HG03457 (cell line): Measurements from ENCODE around the gene MADD.
A peak's percentile ranks its signal among the peaks of the same experiment; 100 is the strongest.

Source experiments
- ATAC-seq: cut with Tn5 transposase; IDR thresholded peaks from one replicate; pipeline ENCODE4 v1.9.1; 2021; ENCODE audit warnings: moderate number of reproducible peaks; ENCODE audit not compliant: unreplicated experiment

MADD gene

DNA sequence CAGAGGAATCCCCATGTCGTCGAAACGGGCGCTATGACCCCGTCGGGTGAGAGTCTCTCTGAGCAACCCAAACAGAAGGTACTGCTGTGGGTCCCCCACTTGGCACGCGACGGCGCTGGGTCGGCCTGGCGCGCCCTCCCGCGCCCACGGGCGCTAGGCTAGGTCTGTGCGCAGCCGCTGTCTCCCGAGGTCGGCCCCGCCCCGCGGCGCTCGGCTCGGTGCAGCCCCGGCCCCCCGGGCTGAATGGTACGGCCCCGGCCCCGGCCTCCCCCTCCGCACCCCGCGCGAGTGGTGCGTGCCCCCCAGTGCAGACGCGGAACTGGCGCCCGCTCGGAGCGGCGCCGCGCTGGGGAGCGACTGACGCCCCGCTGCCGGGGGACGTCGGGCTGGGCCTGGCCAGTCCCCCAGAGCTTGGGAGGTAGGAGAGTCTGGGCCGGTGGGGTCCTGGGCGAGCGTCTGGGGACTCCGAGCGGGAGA lies at the start of gene MADD:
Gene MADD (plus strand): TSS at position 305 of the 477 bp plus-strand sequence.
- ATAC-seq: peak; percentile 57

GRCh38 chr11:47220401-47220821 lies 49.5 kb upstream of the MADD start:
- ATAC-seq: no peak

DNA sequence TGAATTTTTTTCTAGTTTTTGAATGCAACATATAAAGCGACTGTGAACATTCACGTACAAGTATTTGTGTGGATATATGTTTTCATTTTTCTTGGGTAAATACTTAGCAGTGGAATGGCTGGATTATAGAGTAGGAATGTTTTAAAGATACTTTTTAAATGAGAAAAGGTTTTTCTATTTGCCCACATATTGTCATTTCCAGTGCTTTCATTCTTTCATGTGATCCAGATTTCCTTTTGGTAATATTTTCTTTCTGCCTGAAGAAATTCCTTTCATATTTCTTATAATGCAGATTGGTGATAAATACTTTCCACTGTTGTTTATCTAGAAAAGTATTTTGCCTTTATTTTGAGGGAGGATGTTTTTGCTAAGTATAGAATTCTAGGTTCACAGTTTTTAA lies 47.2 kb upstream of the MADD start:
- ATAC-seq: no peak

GRCh38 chr11:47225552-47226400 lies 44.2 kb upstream of the MADD start:
- ATAC-seq: no peak

GRCh38 chr11:47229161-47229560 lies 40.8 kb upstream of the MADD start:
- ATAC-seq: no peak

DNA sequence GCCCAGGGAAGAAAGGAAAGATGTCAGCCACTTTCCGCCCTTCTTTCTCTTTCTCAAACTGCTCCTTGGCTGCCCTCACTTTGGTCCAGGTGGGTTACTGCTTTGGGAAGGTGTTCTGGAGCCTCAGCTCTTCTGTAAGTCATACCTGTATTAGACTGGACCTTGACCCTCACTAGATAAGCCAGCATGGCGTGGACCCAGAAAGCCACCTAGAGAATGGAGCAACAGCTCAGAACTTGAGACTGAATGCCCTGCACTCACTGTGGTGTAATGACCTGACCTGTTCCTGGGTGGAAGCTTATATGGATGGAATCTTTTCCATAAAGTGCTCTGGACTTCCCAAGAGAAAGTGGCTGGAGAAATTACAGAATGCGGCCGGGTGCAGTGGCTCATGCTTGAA lies 36.9 kb upstream of the MADD start:
- ATAC-seq: no peak

GRCh38 chr11:47233989-47234668 lies 35.8 kb upstream of the MADD start:
- no peak for ATAC-seq

GRCh38 chr11:47234669-47235100 lies 35.2 kb upstream of the MADD start:
- no peak for ATAC-seq

GRCh38 chr11:47235163-47235562 lies 34.8 kb upstream of the MADD start:
- no peak for ATAC-seq

- ATAC-seq: no peak
These were observed 33.5 kb upstream of the MADD start for GRCh38 chr11:47236482-47236881.

DNA sequence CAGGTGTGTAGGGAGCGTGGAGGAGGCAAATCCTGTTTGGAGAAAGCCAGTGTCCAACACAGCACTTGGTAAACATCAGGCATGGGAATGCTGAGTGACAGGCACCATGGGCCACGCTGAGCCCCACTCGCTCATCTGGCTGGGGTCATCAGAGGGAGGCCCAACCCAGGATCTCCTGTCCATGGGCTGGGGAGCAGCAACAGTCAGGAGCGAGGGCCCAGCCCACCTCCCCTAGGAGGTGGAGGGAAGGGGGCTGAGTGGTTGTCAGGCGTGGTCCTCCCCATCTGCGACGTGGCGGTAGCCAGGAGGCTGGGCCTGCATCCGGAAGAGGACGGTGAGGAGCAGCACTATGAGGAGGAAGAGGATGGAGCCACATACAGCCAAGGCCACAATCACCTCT lies 30.1 kb upstream of the MADD start:
- no peak for ATAC-seq

- ATAC-seq: no peak
These were observed 28.1 kb upstream of the MADD start for GRCh38 chr11:47241841-47242301.

DNA sequence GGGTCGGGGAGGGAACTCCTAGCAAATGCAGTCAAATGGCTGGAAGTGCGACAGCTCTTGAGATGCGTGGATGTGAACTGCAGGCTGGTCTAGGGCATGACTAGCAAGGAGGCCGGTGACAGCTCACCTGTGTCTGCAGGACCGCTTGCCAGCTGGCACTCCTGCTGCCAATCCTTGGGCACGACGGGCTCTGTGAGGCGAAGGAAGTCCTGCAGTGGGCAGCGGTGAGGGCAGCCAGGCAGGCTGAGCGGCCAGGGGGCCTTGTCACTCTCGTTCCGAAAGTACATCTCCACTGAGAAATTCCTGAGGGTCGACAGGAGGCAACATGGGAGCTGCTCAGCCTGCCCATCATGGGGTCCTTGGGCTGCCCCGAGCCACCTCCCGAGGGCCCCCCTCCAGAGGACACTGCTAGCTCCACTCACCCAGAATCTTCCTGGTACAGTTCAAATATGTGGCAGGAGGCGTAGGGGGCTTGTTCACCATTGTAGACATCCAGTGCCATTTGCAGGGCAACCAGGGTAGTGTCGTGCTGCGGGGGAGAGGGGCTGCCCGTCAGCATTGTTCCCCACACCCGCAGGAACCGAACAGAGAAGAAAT lies 27.2 kb upstream of the MADD start:
- ATAC-seq: no peak

- no peak for ATAC-seq
These were observed 26.5 kb upstream of the MADD start for GRCh38 chr11:47243454-47243853.

- ATAC-seq: no peak
These were observed 25.2 kb upstream of the MADD start for GRCh38 chr11:47244448-47245350.

GRCh38 chr11:47245611-47246357 lies 24.1 kb upstream of the MADD start:
- ATAC-seq: no peak

DNA sequence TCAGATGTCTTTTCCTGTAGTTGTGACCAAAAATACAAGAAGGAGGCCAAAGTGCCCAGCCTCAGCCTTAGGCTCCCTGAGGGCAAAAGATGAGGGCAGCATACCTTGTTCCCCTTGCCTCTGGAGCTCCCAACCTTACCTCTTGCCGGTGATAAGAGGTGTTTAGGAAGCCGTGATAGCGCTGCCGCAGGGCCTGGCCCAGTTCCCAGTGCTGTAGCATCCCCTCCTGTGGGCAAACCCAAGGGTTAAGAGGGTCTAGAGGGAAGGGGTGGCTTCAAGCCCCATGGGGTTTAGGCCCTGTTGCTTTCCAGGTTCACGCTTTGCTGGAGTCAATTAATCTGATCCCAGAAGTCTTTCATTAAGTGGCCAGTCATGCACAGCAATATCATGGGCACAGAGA lies 22.4 kb upstream of the MADD start:
- ATAC-seq: no peak

DNA sequence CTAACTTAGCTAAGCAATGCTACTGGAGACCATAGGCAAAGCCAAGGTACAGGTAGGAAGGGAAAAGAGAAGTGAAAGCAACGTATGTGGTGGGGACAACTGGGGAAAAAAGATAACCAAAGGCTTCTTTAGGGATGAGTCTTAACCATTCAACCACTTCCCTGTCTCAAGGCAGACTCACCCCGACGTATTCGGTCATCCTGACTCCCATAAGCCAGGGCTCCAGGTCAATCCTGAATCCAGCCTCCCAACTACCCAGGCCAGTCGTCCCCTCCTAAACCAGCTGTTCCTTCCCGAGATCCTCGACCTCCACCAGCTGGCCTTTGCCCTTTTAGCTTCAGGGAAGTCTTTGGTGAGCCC lies 21.6 kb upstream of the MADD start:
- no peak for ATAC-seq

GRCh38 chr11:47248664-47249377 lies 21.1 kb upstream of the MADD start, which contains the start of gene ACP2:
Gene ACP2, minus strand, starts transcription at chr11:47248814. Its CDS starts 25 bp downstream, at chr11:47248789.
- ATAC-seq: peak; percentile 66
